ENCODE data around the gene MYL3. TPM values are rescaled to one million over a fixed set of nuclear protein-coding genes. Genes with fewer than 3 reads are reported as not detected.

The MYL3 gene
- total RNA-seq, 1 donor, result 1.7 TPM

GRCh38 chr3:46884427-46884826 is 21.2 kb upstream of the MYL3 start:
- H3K4me3 ChIP-seq (ENCODE audit: low read depth, low read length), result no peak overlapping the region
- TF ChIP-seq, protein P1, sequence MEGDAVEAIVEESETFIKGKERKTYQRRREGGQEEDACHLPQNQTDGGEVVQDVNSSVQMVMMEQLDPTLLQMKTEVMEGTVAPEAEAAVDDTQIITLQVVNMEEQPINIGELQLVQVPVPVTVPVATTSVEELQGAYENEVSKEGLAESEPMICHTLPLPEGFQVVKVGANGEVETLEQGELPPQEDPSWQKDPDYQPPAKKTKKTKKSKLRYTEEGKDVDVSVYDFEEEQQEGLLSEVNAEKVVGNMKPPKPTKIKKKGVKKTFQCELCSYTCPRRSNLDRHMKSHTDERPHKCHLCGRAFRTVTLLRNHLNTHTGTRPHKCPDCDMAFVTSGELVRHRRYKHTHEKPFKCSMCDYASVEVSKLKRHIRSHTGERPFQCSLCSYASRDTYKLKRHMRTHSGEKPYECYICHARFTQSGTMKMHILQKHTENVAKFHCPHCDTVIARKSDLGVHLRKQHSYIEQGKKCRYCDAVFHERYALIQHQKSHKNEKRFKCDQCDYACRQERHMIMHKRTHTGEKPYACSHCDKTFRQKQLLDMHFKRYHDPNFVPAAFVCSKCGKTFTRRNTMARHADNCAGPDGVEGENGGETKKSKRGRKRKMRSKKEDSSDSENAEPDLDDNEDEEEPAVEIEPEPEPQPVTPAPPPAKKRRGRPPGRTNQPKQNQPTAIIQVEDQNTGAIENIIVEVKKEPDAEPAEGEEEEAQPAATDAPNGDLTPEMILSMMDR (IDR thresholded peaks at IDR 0.05; ENCODE audit: insufficient read depth, low read depth, low read length), result no peak

DNA sequence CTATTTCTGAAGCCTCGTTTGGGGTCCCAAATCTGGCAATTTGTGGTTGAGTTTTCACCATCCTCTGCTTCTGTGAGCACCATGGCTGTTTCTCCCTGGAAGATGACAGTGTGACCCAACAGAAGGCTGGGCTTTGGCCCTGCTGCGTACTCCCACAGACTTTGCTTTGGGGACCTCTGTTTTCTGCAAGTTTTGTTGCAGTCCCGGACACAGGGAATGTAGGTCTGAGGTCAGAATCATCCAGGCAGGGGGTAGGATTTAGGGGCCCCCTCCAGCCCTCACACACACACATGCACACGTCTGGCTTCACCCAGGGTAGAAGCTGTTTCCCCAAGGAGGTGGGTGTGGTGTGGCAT is 20.6 kb upstream of the MYL3 start:
- DNase-seq (ENCODE audit: low read depth), result no peak
- peak overlapping the region; percentile 35 for H3K4me3 ChIP-seq (ENCODE audit: low read depth, low read length)
- TF ChIP-seq, protein P1 (IDR thresholded peaks at IDR 0.05; ENCODE audit: insufficient read depth, low read depth, low read length), result no peak

More at GRCh38 chr3:46884427-46884826, 21.2 kb upstream of the MYL3 start:
- DNase-seq (ENCODE audit: low read depth), result no peak

- DNase-seq (ENCODE audit: low read depth), result peak; percentile 19
- TF ChIP-seq, protein P1 (IDR thresholded peaks at IDR 0.05; ENCODE audit: insufficient read depth, low read depth, low read length), result no peak
- peak overlapping the region; percentile 61 for H3K4me3 ChIP-seq (ENCODE audit: low read depth, low read length)
These were observed 20.0 kb upstream of the MYL3 start for GRCh38 chr3:46883054-46883829.

DNA sequence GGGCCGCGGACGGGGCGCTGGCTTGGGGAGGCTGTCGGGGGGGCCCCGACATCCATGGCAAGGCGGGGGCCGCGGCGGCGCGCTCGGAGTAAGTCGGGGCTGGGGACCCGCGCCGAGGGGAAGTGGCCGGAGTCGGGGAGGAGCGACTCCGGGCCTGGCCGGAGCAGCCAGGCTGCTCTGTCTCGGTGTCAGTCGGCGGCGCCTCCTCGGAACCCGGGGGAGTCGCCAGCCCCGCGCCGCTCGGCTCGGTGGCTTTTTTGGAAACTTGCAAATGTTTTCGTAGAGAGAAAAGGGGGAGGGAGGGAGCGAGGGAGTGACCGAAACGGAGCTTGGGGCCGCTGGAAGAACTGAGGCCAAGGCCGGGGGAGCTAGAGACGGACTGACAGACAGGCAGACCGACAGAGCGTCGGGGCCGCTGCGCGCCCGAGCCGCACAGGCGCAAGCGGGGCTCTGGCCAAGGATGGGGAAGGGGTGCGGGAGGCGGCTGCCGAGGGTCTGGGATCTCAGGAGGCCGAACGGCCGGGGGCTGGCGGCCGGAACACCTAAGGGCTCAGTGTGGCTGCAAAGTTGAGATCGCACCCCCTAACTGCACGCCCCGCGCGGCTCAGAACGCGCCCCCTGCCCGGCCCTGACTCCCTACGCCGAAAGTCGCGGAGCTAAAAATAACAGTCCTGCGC is 19.3 kb upstream of the MYL3 start:
- H3K4me3 ChIP-seq (ENCODE audit: low read depth, low read length), result peak overlapping the region; percentile 61
- TF ChIP-seq, protein P1 (IDR thresholded peaks at IDR 0.05; ENCODE audit: insufficient read depth, low read depth, low read length), result no peak
- peak; percentile 40 for DNase-seq (ENCODE audit: low read depth)

DNA sequence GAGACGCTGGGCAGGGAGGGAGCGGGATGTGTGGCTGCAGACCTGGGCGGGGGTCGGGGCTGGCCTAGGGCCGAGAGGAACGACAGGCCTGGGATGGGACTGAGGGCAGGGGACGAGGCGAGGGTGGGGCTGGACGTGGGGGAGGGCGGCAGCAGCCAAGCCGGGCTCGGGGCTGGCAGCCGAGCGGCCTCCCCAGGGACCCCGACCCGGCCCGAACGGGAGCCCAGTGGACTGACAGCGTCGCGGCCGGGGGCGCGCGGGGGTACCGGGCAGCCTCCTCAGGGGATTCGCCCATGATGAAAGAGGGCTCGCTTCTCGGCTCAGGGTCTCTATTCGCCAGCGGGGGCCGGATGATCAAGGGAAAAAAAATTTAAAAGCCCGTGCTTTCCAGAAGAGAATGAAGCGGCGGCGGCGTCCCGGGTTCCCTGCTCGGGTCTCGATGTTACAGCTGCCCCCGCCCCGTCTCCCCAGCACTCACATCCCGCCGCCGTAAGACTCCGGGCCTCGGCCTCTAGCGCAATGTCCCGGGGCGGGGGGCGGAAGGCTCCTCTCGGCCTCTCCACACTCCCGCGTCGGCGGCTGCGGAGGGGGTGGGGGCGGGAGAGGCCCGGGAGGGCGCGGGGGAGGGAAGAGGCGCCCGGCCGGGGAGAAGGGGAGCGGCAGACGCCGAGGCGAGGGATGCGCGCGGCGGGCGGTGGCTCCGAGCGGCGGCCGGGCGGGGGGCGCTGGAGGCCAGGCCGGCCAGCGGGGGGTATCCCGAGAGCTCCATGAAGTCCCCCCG is 18.5 kb upstream of the MYL3 start:
- DNase-seq (ENCODE audit: low read depth), result peak; percentile 16
- TF ChIP-seq, protein P1 (IDR thresholded peaks at IDR 0.05; ENCODE audit: insufficient read depth, low read depth, low read length), result no peak
- peak overlapping the region; percentile 61 for H3K4me3 ChIP-seq (ENCODE audit: low read depth, low read length)

- TF ChIP-seq, protein P1 (IDR thresholded peaks at IDR 0.05; ENCODE audit: insufficient read depth, low read depth, low read length), result no peak
- peak overlapping the region; percentile 61 for H3K4me3 ChIP-seq (ENCODE audit: low read depth, low read length)
- no peak for DNase-seq (ENCODE audit: low read depth)
These were observed 17.8 kb upstream of the MYL3 start for GRCh38 chr3:46880884-46881595.

Data from fibroblast of villous mesenchyme (primary cell).